Activated naive CD4-positive, alpha-beta T cell treated with anti-CD3 and anti-CD28 coated beads for 36 hours (primary cell): ENCODE results near the gene ARHGAP4. TPM values are rescaled to one million over a fixed set of nuclear protein-coding genes. Genes with fewer than 3 reads are reported as not detected.

Experiments
- CTCF ChIA-PET: fragments of 350-600 bp; sonication (Branson Sonifier 250); formaldehyde crosslinking; loops from one replicate; lab custom pipeline; 2021; ENCODE audit warnings: antibody characterized with exemption; lab: Charles Lee
- DNase-seq: peaks from one replicate; pipeline ENCODE4 v3.0.0-alpha.2; 2020
- H3K27ac Mint-ChIP-seq: one replicate; pipeline ENCODE4 v1.8.0; 2021; ENCODE audit warnings: mild to moderate bottlenecking, mixed read lengths
- H3K27me3 Mint-ChIP-seq: one replicate; pipeline ENCODE4 v1.8.0; 2021; ENCODE audit warnings: low read depth, mixed read lengths
- H3K36me3 Mint-ChIP-seq: one replicate; pipeline ENCODE4 v1.8.0; 2021; ENCODE audit warnings: low read depth, mixed read lengths
- H3K4me1 Mint-ChIP-seq: one replicate; pipeline ENCODE4 v1.8.0; 2021; ENCODE audit warnings: low read depth, mixed read lengths
- H3K4me3 Mint-ChIP-seq: one replicate; pipeline ENCODE4 v1.8.0; 2021; ENCODE audit warnings: mild to moderate bottlenecking, moderate library complexity, mixed read lengths
- H3K9me3 Mint-ChIP-seq: one replicate; pipeline ENCODE4 v1.8.0; 2021; ENCODE audit warnings: mixed read lengths
- intact Hi-C: fragments of 100-400 bp; cut with micrococcal nuclease; formaldehyde crosslinking; loops from one replicate; pipeline ENCODE4 v1.15.1; 2023
- total RNA-seq, 2 experiments: library from RNA; stranded (reverse); gene quantifications; one replicate each; pipeline ENCODE4 v1.2.3, GENCODE V29; 2021

The ARHGAP4 gene
- total RNA-seq, 2 experiments from 2014 or later: 154 to 161 TPM

GRCh38 chrX:153951683-153952372, 25.8 kb upstream of the ARHGAP4 start:
- Mint-ChIP-seq H3K4me1 (peaks cover 34% of the 10 kb centered on the region), H3K27me3 (no peaks in the 10 kb centered on the region), H3K27ac (peak overlapping the region; percentile 56), H3K36me3 (peaks cover 23% of the 10 kb centered on the region), H3K9me3 (no peaks in the 10 kb centered on the region), H3K4me3 (no peak overlapping the region)
- no peak for DNase-seq
- intact Hi-C loops: no loop called here
- CTCF ChIA-PET: interaction anchor here (1.7 kb wide), 1 partner anchor 189 kb away, joined by 7 read pairs; no protein-coding TSS in a partner anchor

- peaks cover 33% of the 10 kb centered on the region for H3K4me1 Mint-ChIP-seq
- intact Hi-C loops: no loop called here
- no peak for DNase-seq
- CTCF ChIA-PET: interaction anchor here (1.0 to 5.8 kb wide), 5 partner anchors 12 to 186 kb away, joined by 3 to 36 read pairs (median 4); partner anchors contain the start of gene PLXNB3
- H3K4me3 Mint-ChIP-seq: no peak overlapping the region
- no peaks in the 10 kb centered on the region for H3K9me3 Mint-ChIP-seq
- no peaks in the 10 kb centered on the region for H3K27me3 Mint-ChIP-seq
- peaks cover 19% of the 10 kb centered on the region for H3K36me3 Mint-ChIP-seq
- H3K27ac Mint-ChIP-seq: peak overlapping the region; percentile 53
Observed at GRCh38 chrX:153950127-153950526, 24.1 kb upstream of the ARHGAP4 start.

- CTCF ChIA-PET: interaction anchor here (0.6 to 5.8 kb wide), 5 partner anchors 10 to 185 kb away, joined by 3 to 82 read pairs (median 32); partner anchors contain the start of genes ARHGAP4 and PLXNB3
- DNase-seq: no peak
- intact Hi-C loops: no loop called here
- H3K9me3 Mint-ChIP-seq: no peaks in the 10 kb centered on the region
- H3K27ac Mint-ChIP-seq: peak overlapping the region; percentile 50
- H3K27me3 Mint-ChIP-seq: no peaks in the 10 kb centered on the region
- peaks cover 34% of the 10 kb centered on the region for H3K4me1 Mint-ChIP-seq
- no peak overlapping the region for H3K4me3 Mint-ChIP-seq
- peaks cover 17% of the 10 kb centered on the region for H3K36me3 Mint-ChIP-seq
Observed at GRCh38 chrX:153948847-153949805, 23.1 kb upstream of the ARHGAP4 start.

- Mint-ChIP-seq H3K36me3 (peaks cover 14% of the 10 kb centered on the region), H3K4me1 (peaks cover 28% of the 10 kb centered on the region), H3K27me3 (no peaks in the 10 kb centered on the region), H3K4me3 (no peak overlapping the region), H3K27ac (peak overlapping the region; percentile 76), H3K9me3 (no peaks in the 10 kb centered on the region)
- CTCF ChIA-PET: interaction anchor here (1.2 to 5.8 kb wide), 6 partner anchors 9 to 184 kb away, joined by 4 to 82 read pairs (median 18); partner anchors contain the start of genes ARHGAP4, NAA10 and PLXNB3
- intact Hi-C loops: no loop called here
- no peak for DNase-seq
Observed at GRCh38 chrX:153948002-153948466, 22.0 kb upstream of the ARHGAP4 start.

GRCh38 chrX:153947009-153947769, 21.1 kb upstream of the ARHGAP4 start:
- Mint-ChIP-seq H3K36me3 (peaks cover 14% of the 10 kb centered on the region), H3K9me3 (no peaks in the 10 kb centered on the region), H3K27me3 (no peaks in the 10 kb centered on the region), H3K4me1 (peaks cover 28% of the 10 kb centered on the region), H3K4me3 (no peak overlapping the region), H3K27ac (peak overlapping the region; percentile 76)
- CTCF ChIA-PET: interaction anchor here (0.6 to 5.8 kb wide), 10 partner anchors 9 to 260 kb away, joined by 3 to 82 read pairs (median 4); partner anchors contain the start of genes ARHGAP4, NAA10, PLXNB3 and SLC6A8
- DNase-seq: peak; percentile 87
- intact Hi-C loops: loop anchor here (1.0 kb wide), 3 partner anchors 20 to 183 kb away; partner anchors contain the start of gene PLXNB3

- Mint-ChIP-seq H3K4me3 (no peak overlapping the region), H3K9me3 (no peaks in the 10 kb centered on the region), H3K4me1 (peaks cover 30% of the 10 kb centered on the region), H3K27ac (peak overlapping the region; percentile 18), H3K36me3 (peaks cover 12% of the 10 kb centered on the region), H3K27me3 (no peaks in the 10 kb centered on the region)
- no peak for DNase-seq
- CTCF ChIA-PET: interaction anchor here (1.0 to 5.8 kb wide), 7 partner anchors 8 to 259 kb away, joined by 3 to 82 read pairs (median 6); partner anchors contain the start of genes ARHGAP4, NAA10, PLXNB3 and SLC6A8
- intact Hi-C loops: no loop called here
Observed at GRCh38 chrX:153945956-153946943, 20.2 kb upstream of the ARHGAP4 start.

- Mint-ChIP-seq H3K9me3 (no peaks in the 10 kb centered on the region), H3K4me1 (peaks cover 26% of the 10 kb centered on the region), H3K27ac (no peak overlapping the region), H3K36me3 (peaks cover 5% of the 10 kb centered on the region), H3K27me3 (no peaks in the 10 kb centered on the region), H3K4me3 (peak overlapping the region; percentile 81)
- CTCF ChIA-PET: interaction anchor here (0.6 to 5.8 kb wide), 3 partner anchors 19 to 76 kb away, joined by 3 to 82 read pairs (median 5); partner anchors contain the start of gene ARHGAP4
- no peak for DNase-seq
- intact Hi-C loops: no loop called here
Observed at GRCh38 chrX:153944800-153945150, 18.7 kb upstream of the ARHGAP4 start.

GRCh38 chrX:153944140-153944799, 18.2 kb upstream of the ARHGAP4 start, which contains the start of gene RENBP:
RENBP (minus strand) TSS chrX:153944643; CDS start chrX:153944610, 33 bp downstream.
- H3K36me3 Mint-ChIP-seq: peaks cover 5% of the 10 kb centered on the region
- no peaks in the 10 kb centered on the region for H3K9me3 Mint-ChIP-seq
- DNase-seq: peak; percentile 59
- peak within 1 kb of the TSS; percentile 81 for H3K4me3 Mint-ChIP-seq
- H3K27ac Mint-ChIP-seq: peak within 1 kb of the TSS; percentile 63
- intact Hi-C loops: no loop called here
- peaks cover 25% of the 10 kb centered on the region for H3K4me1 Mint-ChIP-seq
- CTCF ChIA-PET: interaction anchor here (5.8 kb wide), 1 partner anchor 19 kb away, joined by 82 read pairs; the partner anchor contains the start of gene ARHGAP4
- H3K27me3 Mint-ChIP-seq: no peaks in the 10 kb centered on the region

GRCh38 chrX:153941336-153942252, 15.5 kb upstream of the ARHGAP4 start:
- CTCF ChIA-PET: interaction anchor here (1.0 kb wide), 1 partner anchor 15 kb away, joined by 3 read pairs; no protein-coding TSS in a partner anchor
- H3K4me3 Mint-ChIP-seq: peak overlapping the region; percentile 72
- peaks cover 1% of the 10 kb centered on the region for H3K36me3 Mint-ChIP-seq
- H3K9me3 Mint-ChIP-seq: no peaks in the 10 kb centered on the region
- no peak for DNase-seq
- H3K27me3 Mint-ChIP-seq: no peaks in the 10 kb centered on the region
- intact Hi-C loops: no loop called here
- H3K4me1 Mint-ChIP-seq: peaks cover 20% of the 10 kb centered on the region
- H3K27ac Mint-ChIP-seq: peak overlapping the region; percentile 79
